Fibroblast of lung (primary cell): ENCODE results near the gene SLC35B1.

ENCODE experiments used
- CTCF ChIP-seq, 2 donors: IDR thresholded peaks in 1 of 2; conservative IDR thresholded peaks in 1 of 2; 1 replicate in 1 of 2; 2 replicates in 1 of 2; pipeline ENCODE4 v1.5.1; 2011 to 2012; ENCODE audit warnings: low read length in 2 of 2, control low read depth in 1 of 2, inconsistent platforms in 1 of 2, low read depth in 1 of 2, mild to moderate bottlenecking in 1 of 2
- EZH2 ChIP-seq: IDR thresholded peaks from 2 replicates; pipeline ENCODE4 v1.5.1; 2012; ENCODE audit warnings: low read length, control low read depth, mild to moderate bottlenecking; ENCODE audit errors: missing control alignments

GRCh38 chr17:49677134-49677932, 30.4 kb downstream of the SLC35B1 start:
- TF ChIP-seq CTCF (conservative IDR thresholded peaks at IDR 0.05 in 1 of 2, IDR thresholded peaks at IDR 0.05 in 1 of 2; ENCODE audit: low read depth in 1 of 2, low read length in 2 of 2) (no peak), EZH2 (no peak)
